HEK293 (cell line): ENCODE results near the gene AGO3.

ENCODE experiments used
- CTCF ChIA-PET: fragments of 350-600 bp; formaldehyde crosslinking; extraction: SDS; loops from one replicate; lab custom pipeline; 2021; ENCODE audit warnings: antibody characterized with exemption; lab: Yijun Ruan, JAX
- POLR2A ChIA-PET: fragments of 300-600 bp; formaldehyde crosslinking; extraction: SDS; loops from one replicate; lab custom pipeline; 2020; ENCODE audit warnings: antibody characterized with exemption, inconsistent platforms; lab: Yijun Ruan, JAX
- H3K27ac ChIP-seq: fragments of 200-500 bp; sonication (Bioruptor generic); 2 replicates; pipeline ENCODE4 v1.5.1; 2014; ENCODE audit warnings: low read depth, low read length, control low read depth, inconsistent platforms; ENCODE audit errors: extremely low read depth
- H3K36me3 ChIP-seq, 2 experiments: fragments of 200-500 bp in 1 of 2; sonication (Bioruptor generic) in 1 of 2; 1 replicate in 1 of 2; 2 replicates in 1 of 2; pipeline ENCODE4 v1.5.1; 2014 to 2017; ENCODE audit warnings: inconsistent platforms in 2 of 2, low read length in 2 of 2; ENCODE audit not compliant: control insufficient read depth in 2 of 2, insufficient read depth in 1 of 2
- H3K4me1 ChIP-seq: fragments of 200-500 bp; sonication (Bioruptor generic); 2 replicates; pipeline ENCODE4 v1.5.1; 2014; ENCODE audit warnings: mild to moderate bottlenecking, low read length, inconsistent platforms; ENCODE audit not compliant: control insufficient read depth, insufficient read depth
- H3K4me3 ChIP-seq: 2 replicates; pipeline ENCODE4 v1.5.1; 2011; ENCODE audit warnings: low read depth, mild to moderate bottlenecking, control low read depth, low read length, moderate library complexity
- H3K9me3 ChIP-seq: fragments of 200-500 bp; sonication (Bioruptor generic); 2 replicates; pipeline ENCODE4 v1.5.1; 2014; ENCODE audit warnings: low read depth, low read length, inconsistent platforms; ENCODE audit not compliant: control insufficient read depth, insufficient read depth
- GLI4 ChIP-seq: fragments of 450-650 bp; formaldehyde crosslinking; IDR thresholded peaks from 2 replicates; pipeline ENCODE4 v1.5.1; 2016; ENCODE audit warnings: missing biosample characterization, missing genetic modification characterization
- HOXC10 ChIP-seq: sonication (generic); formaldehyde crosslinking; IDR thresholded peaks from 2 replicates; pipeline ENCODE4 v1.8.1; 2023; ENCODE audit warnings: mild to moderate bottlenecking, missing genetic modification reagents
- KLF1 ChIP-seq: fragments of 450-650 bp; formaldehyde crosslinking; IDR thresholded peaks from 2 replicates; pipeline ENCODE4 v1.5.1; 2016; ENCODE audit warnings: missing biosample characterization, missing genetic modification characterization
- OVOL3 ChIP-seq: fragments of 450-650 bp; formaldehyde crosslinking; IDR thresholded peaks from 2 replicates; pipeline ENCODE4 v1.5.1; 2016; ENCODE audit warnings: missing biosample characterization, missing genetic modification characterization
- SALL2 ChIP-seq: fragments of 450-650 bp; formaldehyde crosslinking; IDR thresholded peaks from 2 replicates; pipeline ENCODE4 v1.5.0; 2017; ENCODE audit warnings: missing biosample characterization, mild to moderate bottlenecking, missing genetic modification characterization, borderline replicate concordance
- SCRT1 ChIP-seq: fragments of 450-650 bp; formaldehyde crosslinking; IDR thresholded peaks from 2 replicates; pipeline ENCODE4 v1.5.1; 2016; ENCODE audit warnings: missing biosample characterization, missing genetic modification characterization, borderline replicate concordance
- ZBTB1 ChIP-seq: fragments of 450-650 bp; formaldehyde crosslinking; IDR thresholded peaks from 2 replicates; pipeline ENCODE4 v1.5.1; 2016; ENCODE audit warnings: missing biosample characterization, missing genetic modification characterization
- ZFP41 ChIP-seq: fragments of 450-650 bp; formaldehyde crosslinking; IDR thresholded peaks from 2 replicates; pipeline ENCODE4 v1.5.1; 2016; ENCODE audit warnings: missing biosample characterization, missing genetic modification characterization, borderline replicate concordance
- ZNF10 ChIP-seq: fragments of 450-650 bp; formaldehyde crosslinking; IDR thresholded peaks from 2 replicates; pipeline ENCODE4 v1.5.1; 2017; ENCODE audit warnings: missing biosample characterization, missing genetic modification characterization
- ZNF132 ChIP-seq: fragments of 450-650 bp; formaldehyde crosslinking; IDR thresholded peaks from 2 replicates; pipeline ENCODE4 v1.5.1; 2017; ENCODE audit warnings: missing biosample characterization, missing genetic modification characterization, borderline replicate concordance
- ZNF169 ChIP-seq: fragments of 450-650 bp; formaldehyde crosslinking; IDR thresholded peaks from 2 replicates; pipeline ENCODE4 v1.5.1; 2016; ENCODE audit warnings: missing biosample characterization, missing genetic modification characterization
- ZNF19 ChIP-seq: fragments of 450-650 bp; formaldehyde crosslinking; IDR thresholded peaks from 2 replicates; pipeline ENCODE4; 2016; ENCODE audit warnings: missing biosample characterization, missing genetic modification characterization, low read depth
- ZNF2 ChIP-seq: fragments of 450-650 bp; formaldehyde crosslinking; IDR thresholded peaks from 2 replicates; pipeline ENCODE4 v1.5.1; 2016; ENCODE audit warnings: missing biosample characterization, missing genetic modification characterization
- ZNF596 ChIP-seq: fragments of 450-650 bp; IDR thresholded peaks from 2 replicates; pipeline ENCODE4 v1.5.0; 2018; ENCODE audit warnings: missing biosample characterization, mild to moderate bottlenecking, missing genetic modification characterization, moderate library complexity
- ZNF776 ChIP-seq: fragments of 450-650 bp; formaldehyde crosslinking; IDR thresholded peaks from 2 replicates; pipeline ENCODE4 v1.5.0; 2017; ENCODE audit warnings: missing biosample characterization, missing genetic modification characterization, borderline replicate concordance
- ZNF792 ChIP-seq: fragments of 450-650 bp; formaldehyde crosslinking; IDR thresholded peaks from 2 replicates; pipeline ENCODE4 v1.5.1; 2016; ENCODE audit warnings: missing biosample characterization, missing genetic modification characterization
- TF ChIP-seq, protein P1 (sequence below): fragments of 450-650 bp; formaldehyde crosslinking; IDR thresholded peaks from 2 replicates; pipeline ENCODE4 v1.5.1; 2017; ENCODE audit warnings: missing biosample characterization, missing genetic modification characterization
- TF ChIP-seq, protein P2 (sequence below): fragments of 450-650 bp; IDR thresholded peaks from 2 replicates; pipeline ENCODE4 v1.5.1; 2018; ENCODE audit warnings: missing biosample characterization, missing genetic modification characterization
- TF ChIP-seq, protein P3 (sequence below): fragments of 450-650 bp; formaldehyde crosslinking; IDR thresholded peaks from 2 replicates; pipeline ENCODE4 v1.5.1; 2016; ENCODE audit warnings: missing biosample characterization, missing genetic modification characterization

The AGO3 gene

DNA sequence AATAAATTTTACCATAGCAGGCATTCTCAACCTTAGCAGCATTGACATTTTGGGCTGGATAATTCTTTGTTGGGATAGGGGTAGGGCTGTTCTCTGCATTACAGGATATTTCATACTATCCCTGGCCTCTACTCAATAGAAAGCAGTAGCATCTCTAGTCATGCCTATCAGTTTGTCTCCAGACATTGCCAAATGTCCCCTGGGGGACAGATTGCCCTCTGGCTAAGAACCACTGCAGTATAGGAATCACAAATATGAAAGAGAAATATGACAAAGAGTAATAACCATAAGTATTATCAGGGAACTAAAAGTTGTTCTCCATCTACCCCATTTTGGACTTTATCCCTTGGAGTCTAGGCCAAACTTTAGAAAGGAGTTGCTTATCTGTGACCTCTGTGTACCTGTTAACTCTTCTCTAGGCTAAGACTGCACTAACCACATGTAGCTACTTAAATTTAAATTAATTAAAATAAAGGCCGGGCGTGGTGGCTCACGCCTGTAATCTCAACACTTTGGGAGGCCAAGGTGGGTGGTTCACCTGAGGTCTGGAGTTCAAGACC is 76.1 kb downstream of the AGO3 start (continued):
- TF ChIP-seq ZNF19 (tag by site-specific recombination) (no peak), ZNF169 (tag by site-specific recombination) (no peak)
- TF ChIP-seq, protein P1, sequence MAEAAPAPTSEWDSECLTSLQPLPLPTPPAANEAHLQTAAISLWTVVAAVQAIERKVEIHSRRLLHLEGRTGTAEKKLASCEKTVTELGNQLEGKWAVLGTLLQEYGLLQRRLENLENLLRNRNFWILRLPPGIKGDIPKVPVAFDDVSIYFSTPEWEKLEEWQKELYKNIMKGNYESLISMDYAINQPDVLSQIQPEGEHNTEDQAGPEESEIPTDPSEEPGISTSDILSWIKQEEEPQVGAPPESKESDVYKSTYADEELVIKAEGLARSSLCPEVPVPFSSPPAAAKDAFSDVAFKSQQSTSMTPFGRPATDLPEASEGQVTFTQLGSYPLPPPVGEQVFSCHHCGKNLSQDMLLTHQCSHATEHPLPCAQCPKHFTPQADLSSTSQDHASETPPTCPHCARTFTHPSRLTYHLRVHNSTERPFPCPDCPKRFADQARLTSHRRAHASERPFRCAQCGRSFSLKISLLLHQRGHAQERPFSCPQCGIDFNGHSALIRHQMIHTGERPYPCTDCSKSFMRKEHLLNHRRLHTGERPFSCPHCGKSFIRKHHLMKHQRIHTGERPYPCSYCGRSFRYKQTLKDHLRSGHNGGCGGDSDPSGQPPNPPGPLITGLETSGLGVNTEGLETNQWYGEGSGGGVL: no peak

DNA sequence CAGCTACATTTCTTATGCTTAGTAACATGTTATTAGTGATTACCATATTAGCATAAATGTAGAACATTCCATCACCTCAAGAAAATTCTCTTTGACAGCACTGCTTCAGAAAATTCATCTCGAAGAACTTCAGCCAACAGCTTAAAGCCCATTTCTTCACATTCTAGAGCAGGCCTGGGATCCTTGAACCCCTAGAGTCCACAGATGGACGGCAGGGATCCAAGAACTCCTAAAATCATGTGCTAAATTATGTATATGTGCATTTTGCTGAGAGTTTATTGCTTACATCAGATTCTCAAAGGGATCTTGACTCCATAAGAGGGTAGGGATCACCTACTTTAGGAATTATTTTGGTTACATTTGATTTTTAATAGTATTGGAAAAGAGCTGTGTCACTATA is 76.8 kb downstream of the AGO3 start:
- peaks cover 0 to 21% of the 10 kb centered on the region in 2 experiments; a peak in 2 of 3 replicates for H3K36me3 ChIP-seq

DNA sequence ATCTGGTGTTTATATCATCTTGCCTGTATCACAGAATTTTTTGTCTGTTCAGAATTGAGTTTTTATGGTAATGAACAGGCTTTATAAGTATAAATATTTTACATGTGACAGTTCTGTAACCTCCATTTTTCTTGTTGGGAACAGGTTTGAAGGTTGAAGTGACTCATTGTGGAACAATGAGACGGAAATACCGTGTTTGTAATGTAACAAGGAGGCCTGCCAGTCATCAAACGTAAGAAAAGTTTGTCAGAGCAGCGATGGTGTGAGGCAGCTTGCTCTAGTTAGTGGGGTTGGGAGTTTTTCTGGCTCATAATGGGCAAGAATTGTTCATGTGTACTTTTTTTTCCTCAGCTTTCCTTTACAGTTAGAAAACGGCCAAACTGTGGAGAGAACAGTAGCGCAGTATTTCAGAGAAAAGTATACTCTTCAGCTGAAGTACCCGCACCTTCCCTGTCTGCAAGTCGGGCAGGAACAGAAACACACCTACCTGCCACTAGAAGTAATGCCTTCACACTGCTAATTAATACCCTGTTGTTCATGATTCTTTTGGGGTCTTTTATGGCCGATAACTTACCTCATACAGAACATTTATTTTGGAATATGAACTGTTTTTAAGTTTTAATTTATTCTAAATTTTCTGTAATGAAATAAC is 77.8 kb downstream of the AGO3 start:
- ChIA-PET CTCF (interaction anchor here (0.6 kb wide), 1 partner anchor 24 kb away, joined by 4 read pairs; no protein-coding TSS in a partner anchor), POLR2A (no interaction called here)
- H3K27ac ChIP-seq: no peak overlapping the region
- no peaks in the 10 kb centered on the region for H3K4me1 ChIP-seq
- peaks cover under 1 to 30% of the 10 kb centered on the region in 2 experiments for H3K36me3 ChIP-seq
- H3K9me3 ChIP-seq: no peaks in the 10 kb centered on the region
- H3K4me3 ChIP-seq: no peak overlapping the region
- TF ChIP-seq ZNF2 (no peak), ZNF792 (tag by site-specific recombination) (no peak), OVOL3 (tag by site-specific recombination) (no peak), ZNF596 (tag by site-specific recombination) (no peak), ZNF132 (tag by site-specific recombination) (no peak)
- TF ChIP-seq, protein P2, sequence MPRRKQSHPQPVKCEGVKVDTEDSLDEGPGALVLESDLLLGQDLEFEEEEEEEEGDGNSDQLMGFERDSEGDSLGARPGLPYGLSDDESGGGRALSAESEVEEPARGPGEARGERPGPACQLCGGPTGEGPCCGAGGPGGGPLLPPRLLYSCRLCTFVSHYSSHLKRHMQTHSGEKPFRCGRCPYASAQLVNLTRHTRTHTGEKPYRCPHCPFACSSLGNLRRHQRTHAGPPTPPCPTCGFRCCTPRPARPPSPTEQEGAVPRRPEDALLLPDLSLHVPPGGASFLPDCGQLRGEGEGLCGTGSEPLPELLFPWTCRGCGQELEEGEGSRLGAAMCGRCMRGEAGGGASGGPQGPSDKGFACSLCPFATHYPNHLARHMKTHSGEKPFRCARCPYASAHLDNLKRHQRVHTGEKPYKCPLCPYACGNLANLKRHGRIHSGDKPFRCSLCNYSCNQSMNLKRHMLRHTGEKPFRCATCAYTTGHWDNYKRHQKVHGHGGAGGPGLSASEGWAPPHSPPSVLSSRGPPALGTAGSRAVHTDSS (tag by site-specific recombination): no peak

More for the DNA sequence above, 76.8 kb downstream of the AGO3 start:
- Histone ChIP-seq H3K4me1 (no peaks in the 10 kb centered on the region), H3K27ac (no peak overlapping the region), H3K9me3 (no peaks in the 10 kb centered on the region), H3K4me3 (no peak overlapping the region)
- ChIA-PET CTCF (interaction anchor here (0.6 to 1.1 kb wide), 4 partner anchors 17 to 110 kb away, joined by 3 to 4 read pairs (median 3); no protein-coding TSS in a partner anchor), POLR2A (no interaction called here)
- TF ChIP-seq, protein P3, sequence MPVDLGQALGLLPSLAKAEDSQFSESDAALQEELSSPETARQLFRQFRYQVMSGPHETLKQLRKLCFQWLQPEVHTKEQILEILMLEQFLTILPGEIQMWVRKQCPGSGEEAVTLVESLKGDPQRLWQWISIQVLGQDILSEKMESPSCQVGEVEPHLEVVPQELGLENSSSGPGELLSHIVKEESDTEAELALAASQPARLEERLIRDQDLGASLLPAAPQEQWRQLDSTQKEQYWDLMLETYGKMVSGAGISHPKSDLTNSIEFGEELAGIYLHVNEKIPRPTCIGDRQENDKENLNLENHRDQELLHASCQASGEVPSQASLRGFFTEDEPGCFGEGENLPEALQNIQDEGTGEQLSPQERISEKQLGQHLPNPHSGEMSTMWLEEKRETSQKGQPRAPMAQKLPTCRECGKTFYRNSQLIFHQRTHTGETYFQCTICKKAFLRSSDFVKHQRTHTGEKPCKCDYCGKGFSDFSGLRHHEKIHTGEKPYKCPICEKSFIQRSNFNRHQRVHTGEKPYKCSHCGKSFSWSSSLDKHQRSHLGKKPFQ (tag by site-specific recombination): no peak
- no peak for TF ChIP-seq GLI4
- no peak for TF ChIP-seq ZBTB1
- no peak for TF ChIP-seq SALL2 (tag by site-specific recombination)
- no peak for TF ChIP-seq SCRT1 (tag by site-specific recombination)
- TF ChIP-seq ZNF10: no peak
- TF ChIP-seq KLF1 (tag by site-specific recombination): no peak
- no peak for TF ChIP-seq ZFP41 (tag by site-specific recombination)
- TF ChIP-seq HOXC10 (CRISPR knock-in tag): no peak
- no peak for TF ChIP-seq ZNF2
- TF ChIP-seq ZNF776 (tag by site-specific recombination): no peak
